ENCODE measurements around the gene ITGA3.

The ITGA3 gene

GRCh38 chr17:50098583-50098982 lies 42.7 kb downstream of the ITGA3 start:
- Histone ChIP-seq H3K36me3 (ENCODE audit: low read depth) (0 out of 2 replicates have a peak, but pooled peaks cover 6% of the 10 kb centered on the region), H3K27me3 (ENCODE audit: insufficient read depth, poor library complexity, severe bottlenecking) (no peaks in the 10 kb centered on the region), H3K4me3 (ENCODE audit: severe bottlenecking) (no peak overlapping the region), H3K9me3 (ENCODE audit: severe bottlenecking) (no peaks in the 10 kb centered on the region), H3K4me1 (ENCODE audit: insufficient read depth, poor library complexity, severe bottlenecking) (peaks cover 3% of the 10 kb centered on the region), H3K27ac (ENCODE audit: poor library complexity, severe bottlenecking) (no peak overlapping the region)
- no peak for ATAC-seq (ENCODE audit: low read depth)
- no peak for TF ChIP-seq CTCF (IDR thresholded peaks at IDR 0.05; ENCODE audit: poor library complexity, severe bottlenecking)
- DNase-seq (ENCODE audit: low spot score) = no peak

DNA sequence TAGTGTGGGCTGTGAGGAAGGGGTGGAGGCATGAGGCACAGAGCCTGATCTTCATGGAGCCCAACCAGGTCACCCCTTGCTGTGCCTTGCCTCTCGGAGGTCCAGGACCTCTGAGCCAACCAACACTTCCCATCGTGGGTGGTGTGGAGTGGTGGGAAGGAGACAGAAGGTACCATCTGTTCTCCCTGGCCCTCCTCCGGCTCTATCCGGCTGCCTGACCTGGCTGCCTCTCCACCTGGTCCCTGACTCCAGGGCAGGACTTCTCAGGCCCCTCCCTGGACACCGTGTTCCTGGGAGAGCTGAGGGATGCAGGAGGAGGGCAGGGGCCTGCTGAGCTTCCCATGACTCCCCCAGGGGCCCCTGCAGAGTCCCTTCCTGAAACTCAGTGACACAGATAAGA lies 43.1 kb downstream of the ITGA3 start:
- DNase-seq (ENCODE audit: low spot score) = no peak
- no peak for TF ChIP-seq CTCF (IDR thresholded peaks at IDR 0.05; ENCODE audit: poor library complexity, severe bottlenecking)

DNA sequence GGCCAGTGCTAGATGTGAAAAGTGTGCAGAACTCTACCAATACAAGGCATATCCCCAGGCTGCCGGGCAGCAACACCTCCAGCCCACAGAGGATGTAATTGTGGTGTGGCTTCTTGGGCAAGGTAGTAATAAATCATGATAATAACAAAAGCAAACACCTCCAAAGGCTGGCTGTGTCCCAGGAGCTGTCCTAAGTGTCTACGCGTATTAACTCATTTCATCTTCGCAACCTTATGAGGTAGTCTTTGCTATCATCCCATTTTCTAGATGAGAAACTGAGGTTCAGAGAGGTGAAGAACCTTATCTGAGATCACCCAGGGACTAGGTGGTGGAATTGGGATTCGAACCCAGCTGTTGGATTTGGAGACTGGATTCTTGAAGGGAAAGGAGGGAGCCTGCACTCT lies 44.6 kb downstream of the ITGA3 start:
- DNase-seq (ENCODE audit: low spot score) = no peak
- H3K27me3 ChIP-seq (ENCODE audit: insufficient read depth, poor library complexity, severe bottlenecking) = no peaks in the 10 kb centered on the region
- H3K36me3 ChIP-seq (ENCODE audit: low read depth) = 0 out of 2 replicates have a peak, but pooled peaks cover 6% of the 10 kb centered on the region
- no peak overlapping the region for H3K27ac ChIP-seq (ENCODE audit: poor library complexity, severe bottlenecking)
- TF ChIP-seq CTCF (IDR thresholded peaks at IDR 0.05; ENCODE audit: poor library complexity, severe bottlenecking) = no peak
- no peaks in the 10 kb centered on the region for H3K9me3 ChIP-seq (ENCODE audit: severe bottlenecking)
- no peak overlapping the region for H3K4me3 ChIP-seq (ENCODE audit: severe bottlenecking)
- no peak for ATAC-seq (ENCODE audit: low read depth)
- H3K4me1 ChIP-seq (ENCODE audit: insufficient read depth, poor library complexity, severe bottlenecking) = no peaks in the 10 kb centered on the region

More for the DNA sequence above, 43.1 kb downstream of the ITGA3 start:
- no peak overlapping the region for H3K27ac ChIP-seq (ENCODE audit: poor library complexity, severe bottlenecking)
- ATAC-seq (ENCODE audit: low read depth) = no peak
- H3K4me3 ChIP-seq (ENCODE audit: severe bottlenecking) = no peak overlapping the region
- H3K9me3 ChIP-seq (ENCODE audit: severe bottlenecking) = no peaks in the 10 kb centered on the region
- peaks cover 2% of the 10 kb centered on the region for H3K4me1 ChIP-seq (ENCODE audit: insufficient read depth, poor library complexity, severe bottlenecking)
- H3K27me3 ChIP-seq (ENCODE audit: insufficient read depth, poor library complexity, severe bottlenecking) = no peaks in the 10 kb centered on the region
- H3K36me3 ChIP-seq (ENCODE audit: low read depth) = 0 out of 2 replicates have a peak, but pooled peaks cover 6% of the 10 kb centered on the region

GRCh38 chr17:50100921-50101345 lies 45.0 kb downstream of the ITGA3 start:
- DNase-seq (ENCODE audit: low spot score) (no peak), ATAC-seq (ENCODE audit: low read depth) (no peak)
- no peak overlapping the region for H3K4me3 ChIP-seq (ENCODE audit: severe bottlenecking)
- H3K9me3 ChIP-seq (ENCODE audit: severe bottlenecking) = no peaks in the 10 kb centered on the region
- no peak overlapping the region for H3K27ac ChIP-seq (ENCODE audit: poor library complexity, severe bottlenecking)
- no peaks in the 10 kb centered on the region for H3K27me3 ChIP-seq (ENCODE audit: insufficient read depth, poor library complexity, severe bottlenecking)
- TF ChIP-seq CTCF (IDR thresholded peaks at IDR 0.05; ENCODE audit: poor library complexity, severe bottlenecking) = no peak
- no peaks in the 10 kb centered on the region for H3K4me1 ChIP-seq (ENCODE audit: insufficient read depth, poor library complexity, severe bottlenecking)
- H3K36me3 ChIP-seq (ENCODE audit: low read depth) = 0 out of 2 replicates have a peak, but pooled peaks cover 6% of the 10 kb centered on the region

GRCh38 chr17:50101346-50102163 lies 45.6 kb downstream of the ITGA3 start:
- H3K27ac ChIP-seq (ENCODE audit: poor library complexity, severe bottlenecking) = no peak overlapping the region
- H3K9me3 ChIP-seq (ENCODE audit: severe bottlenecking) = no peaks in the 10 kb centered on the region
- peak; percentile 12; the same call in 2 of the 3 replicates for ATAC-seq (ENCODE audit: low read depth)
- no peak overlapping the region for H3K4me3 ChIP-seq (ENCODE audit: severe bottlenecking)
- H3K27me3 ChIP-seq (ENCODE audit: insufficient read depth, poor library complexity, severe bottlenecking) = no peaks in the 10 kb centered on the region
- H3K36me3 ChIP-seq (ENCODE audit: low read depth) = peaks cover 6% of the 10 kb centered on the region; the same call in 1 of the 2 replicates
- TF ChIP-seq CTCF (IDR thresholded peaks at IDR 0.05; ENCODE audit: poor library complexity, severe bottlenecking) = no peak
- DNase-seq (ENCODE audit: low spot score) = no peak
- H3K4me1 ChIP-seq (ENCODE audit: insufficient read depth, poor library complexity, severe bottlenecking) = no peaks in the 10 kb centered on the region
